H4 (cell line): ENCODE data around the gene SPINK2. TPM values are rescaled to one million over a fixed set of nuclear protein-coding genes. Genes with fewer than 3 reads are reported as not detected.

ENCODE experiments used
- total RNA-seq: library from RNA; depleted of rRNA; stranded (reverse); fragments of >200 nt; shearing (Covaris generic); gene quantifications from 2 replicates; pipeline ENCODE4 v1.2.3, GENCODE V29; 2014; rRNA removed

The SPINK2 gene
- total RNA-seq, 1 experiment from 2014 or later: 0.45 TPM

Other genes with a start within 250 kb of the SPINK2 start
- not detected in 2 replicates for gene HOPX, start 140.4 kb downstream of the SPINK2 start, total RNA-seq
- 13.5 and 18.2 TPM in 2 replicates for gene REST, start 86.2 kb upstream of the SPINK2 start, total RNA-seq
- gene NOA1, start 155.9 kb upstream of the SPINK2 start, total RNA-seq: 12.5 and 15.3 TPM in 2 replicates
- gene POLR2B, start 157.2 kb upstream of the SPINK2 start, total RNA-seq: 138 and 139 TPM in 2 replicates